ENCODE measurements around the gene SH3BGR. TPM values are rescaled to one million over a fixed set of nuclear protein-coding genes. Genes with fewer than 3 reads are reported as not detected.
A peak's percentile ranks its signal among the peaks of the same experiment; 100 is the strongest.

The SH3BGR gene
- total RNA-seq, 4 donors from 2014 or later: 92.9 to 182 (median 149) TPM

DNA sequence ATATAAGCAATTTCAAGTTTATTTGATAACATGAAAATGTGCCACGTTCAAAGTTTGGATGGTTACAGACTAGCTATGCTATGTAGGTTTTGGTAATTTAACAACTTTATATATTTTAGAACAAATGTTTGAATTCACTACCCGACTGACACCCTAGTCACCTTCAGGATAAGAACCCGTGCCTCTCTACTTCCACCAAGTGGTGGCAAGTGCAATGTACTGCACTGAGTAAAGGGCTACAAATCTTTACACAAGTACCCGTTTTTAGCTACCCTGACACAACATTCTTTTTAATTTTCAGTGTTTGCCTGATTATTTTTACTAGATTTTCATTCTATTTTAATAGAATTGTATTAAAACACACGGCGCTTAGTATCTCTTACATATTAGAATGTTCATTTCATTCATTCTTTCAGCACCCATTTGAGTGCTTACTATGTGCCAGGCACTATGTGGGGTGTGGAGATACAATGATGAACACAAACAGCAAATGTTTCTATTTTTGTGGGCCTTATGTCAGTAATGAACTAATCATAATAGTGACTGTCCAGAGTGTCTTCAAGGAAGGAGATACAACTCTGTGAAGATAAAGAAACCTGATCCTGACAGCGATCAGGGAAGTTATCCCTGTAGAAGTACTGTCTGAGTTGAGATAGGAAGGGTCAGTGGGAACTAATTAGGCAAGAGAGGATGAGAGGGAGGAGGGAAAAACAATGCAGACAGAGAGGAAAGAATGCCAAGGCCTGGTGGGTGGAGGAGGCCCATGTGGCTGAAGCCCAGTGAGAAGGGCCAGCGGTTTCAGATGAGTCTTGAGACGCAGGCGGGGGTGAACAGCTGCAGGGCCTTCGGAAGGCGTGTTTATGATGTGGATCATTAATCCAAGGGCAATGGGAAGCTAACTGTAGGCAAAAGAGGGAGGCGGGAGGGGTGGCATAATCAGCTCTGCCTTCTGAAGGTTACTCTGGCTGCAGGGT is 10.0 kb upstream of the SH3BGR start:
- DNase-seq (no peak), ATAC-seq (no peak)
- H3K4me1 ChIP-seq: peaks cover 8 to 12% of the 10 kb centered on the region in 2 donors
- no peaks in the 10 kb centered on the region for H3K27me3 ChIP-seq
- TF ChIP-seq, protein P1, sequence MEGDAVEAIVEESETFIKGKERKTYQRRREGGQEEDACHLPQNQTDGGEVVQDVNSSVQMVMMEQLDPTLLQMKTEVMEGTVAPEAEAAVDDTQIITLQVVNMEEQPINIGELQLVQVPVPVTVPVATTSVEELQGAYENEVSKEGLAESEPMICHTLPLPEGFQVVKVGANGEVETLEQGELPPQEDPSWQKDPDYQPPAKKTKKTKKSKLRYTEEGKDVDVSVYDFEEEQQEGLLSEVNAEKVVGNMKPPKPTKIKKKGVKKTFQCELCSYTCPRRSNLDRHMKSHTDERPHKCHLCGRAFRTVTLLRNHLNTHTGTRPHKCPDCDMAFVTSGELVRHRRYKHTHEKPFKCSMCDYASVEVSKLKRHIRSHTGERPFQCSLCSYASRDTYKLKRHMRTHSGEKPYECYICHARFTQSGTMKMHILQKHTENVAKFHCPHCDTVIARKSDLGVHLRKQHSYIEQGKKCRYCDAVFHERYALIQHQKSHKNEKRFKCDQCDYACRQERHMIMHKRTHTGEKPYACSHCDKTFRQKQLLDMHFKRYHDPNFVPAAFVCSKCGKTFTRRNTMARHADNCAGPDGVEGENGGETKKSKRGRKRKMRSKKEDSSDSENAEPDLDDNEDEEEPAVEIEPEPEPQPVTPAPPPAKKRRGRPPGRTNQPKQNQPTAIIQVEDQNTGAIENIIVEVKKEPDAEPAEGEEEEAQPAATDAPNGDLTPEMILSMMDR (IDR thresholded peaks at IDR 0.05 in 4 of 5, conservative IDR thresholded peaks at IDR 0.05 in 1 of 5): peak; percentile 28 to 79 (median 51)
- TF ChIP-seq POLR2A (IDR thresholded peaks at IDR 0.05): no peak
- H3K36me3 ChIP-seq: no peaks in the 10 kb centered on the region
- no peak overlapping the region for H3K27ac ChIP-seq
- H3K4me3 ChIP-seq: no peak overlapping the region
- intact Hi-C loops (cut with DNase I; ENCODE audit: low total_unique reads): no loop called here
- in situ Hi-C loops (cut with MboI; ENCODE audit: low sequenced_read_pairs in 4 of 4): no loop called here
- H3K9me3 ChIP-seq: no peaks in the 10 kb centered on the region

DNA sequence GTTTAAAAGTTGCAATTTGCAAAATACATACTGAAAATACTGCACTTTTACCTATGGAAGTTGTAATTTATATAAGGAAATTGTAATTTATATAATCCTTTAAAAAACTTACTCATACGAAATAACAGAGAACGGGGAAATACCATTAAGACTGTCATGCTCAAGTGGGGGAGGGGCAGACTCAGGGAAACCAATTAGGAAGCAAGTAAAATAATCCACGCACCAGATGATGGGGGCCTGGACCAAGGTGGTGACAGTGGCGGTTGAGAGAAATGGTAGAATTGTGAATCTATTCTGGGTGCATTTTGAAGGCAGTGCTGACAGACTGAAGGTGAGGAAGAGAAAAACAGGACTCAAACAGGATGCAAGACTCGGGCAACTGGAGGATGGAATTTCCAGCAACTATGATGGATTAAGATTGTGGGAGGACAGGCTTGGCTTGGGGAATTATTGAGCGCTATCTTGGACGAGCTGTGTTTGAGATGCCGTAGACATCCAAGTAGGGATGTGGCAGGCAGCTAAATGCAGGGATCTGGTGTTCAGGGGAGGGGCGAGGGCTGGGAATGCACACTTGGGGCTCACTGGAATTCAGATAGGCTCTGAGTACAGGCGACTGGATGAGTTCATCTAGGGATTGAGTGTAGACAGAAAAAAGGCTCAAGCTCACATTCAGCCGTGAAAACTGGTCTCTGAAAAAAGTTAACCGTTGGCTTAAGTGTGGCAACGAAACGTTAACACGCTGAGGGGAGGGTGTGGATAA is 7.2 kb upstream of the SH3BGR start:
- no peaks in the 10 kb centered on the region for H3K27me3 ChIP-seq
- H3K9me3 ChIP-seq: no peaks in the 10 kb centered on the region
- peak overlapping the region; percentile 85 to 94 (median 92) for H3K27ac ChIP-seq
- in situ Hi-C loops (cut with MboI; ENCODE audit: low sequenced_read_pairs in 4 of 4): no loop called here
- ATAC-seq (no peak), DNase-seq (no peak)
- intact Hi-C loops (cut with DNase I; ENCODE audit: low total_unique reads): loop anchor here (2.0 kb wide), 1 partner anchor 64 kb away; a partner anchor contains a TSS
- H3K36me3 ChIP-seq: no peaks in the 10 kb centered on the region
- TF ChIP-seq, protein P1 (IDR thresholded peaks at IDR 0.05 in 4 of 5, conservative IDR thresholded peaks at IDR 0.05 in 1 of 5): no peak
- no peak for TF ChIP-seq POLR2A (IDR thresholded peaks at IDR 0.05)
- H3K4me3 ChIP-seq: peak overlapping the region; percentile 81 to 100 (median 86)
- H3K4me1 ChIP-seq: peaks cover 8 to 12% of the 10 kb centered on the region in 2 donors

DNA sequence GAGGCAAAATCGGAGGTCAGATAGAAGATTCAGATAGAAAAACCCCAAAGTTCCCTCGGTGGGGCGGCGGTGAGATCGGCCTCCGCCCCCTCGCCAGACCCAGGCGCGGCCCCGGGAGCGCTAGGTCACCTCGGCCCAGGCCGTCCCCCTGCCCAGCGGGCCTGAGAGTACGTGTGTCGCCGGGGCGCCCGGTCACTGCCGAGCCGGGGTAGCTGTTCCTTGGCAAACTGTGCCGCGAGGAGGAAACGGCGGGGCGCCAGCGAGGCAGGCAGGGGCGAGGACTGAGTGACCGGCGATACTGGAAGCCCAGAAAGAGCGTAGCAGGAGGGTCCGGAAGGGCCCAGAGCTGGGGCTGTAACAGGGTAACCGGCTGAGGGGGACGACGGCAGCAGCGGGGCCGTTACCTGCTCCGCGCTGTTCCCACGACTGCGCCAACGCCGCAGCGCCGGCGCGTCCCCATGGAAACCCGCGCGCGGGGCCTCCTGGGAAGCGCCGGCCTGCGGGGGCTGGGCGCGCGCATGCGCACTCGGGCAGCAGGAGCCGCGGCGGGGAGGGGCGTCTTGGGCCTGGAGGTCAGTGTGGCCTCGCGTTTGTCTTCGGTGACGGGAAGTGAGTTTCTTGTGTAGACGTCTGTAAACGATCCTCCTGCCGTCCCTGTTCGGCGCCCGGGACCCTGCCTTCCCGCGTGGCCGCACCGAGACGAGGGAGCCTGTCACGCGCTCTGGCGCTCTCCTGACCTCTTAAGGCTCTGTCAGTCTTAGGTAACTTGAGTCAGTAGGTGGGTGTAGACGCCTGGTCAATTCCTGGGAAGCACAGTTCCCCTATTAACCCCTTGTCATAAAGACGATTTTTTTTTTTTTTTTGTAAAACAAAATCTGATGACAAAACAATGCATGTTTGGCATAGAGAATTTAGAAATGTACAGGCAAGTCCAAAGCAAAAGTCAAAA is 6.2 kb upstream of the SH3BGR start, which contains the start of gene LCA5L:
Gene LCA5L (minus strand): TSS at position 458 of the 949 bp plus-strand sequence. CDS start 17,285 bp downstream, outside the sequence.
- intact Hi-C loops (cut with DNase I; ENCODE audit: low total_unique reads): loop anchor here (2.0 kb wide), 1 partner anchor 65 kb away; a partner anchor contains a TSS
- H3K4me3 ChIP-seq: peak within 1 kb of the TSS; percentile 81 to 100 (median 86)
- peak within 1 kb of the TSS; percentile 85 to 94 (median 92) for H3K27ac ChIP-seq
- TF ChIP-seq, protein P1 (IDR thresholded peaks at IDR 0.05 in 4 of 5, conservative IDR thresholded peaks at IDR 0.05 in 1 of 5): no peak
- TF ChIP-seq POLR2A (IDR thresholded peaks at IDR 0.05): peak; percentile 85 to 93
- no peaks in the 10 kb centered on the region for H3K27me3 ChIP-seq
- DNase-seq: peak; percentile 83 to 88
- no peaks in the 10 kb centered on the region for H3K36me3 ChIP-seq
- peaks cover 9 to 14% of the 10 kb centered on the region in 2 donors for H3K4me1 ChIP-seq
- in situ Hi-C loops (cut with MboI; ENCODE audit: low sequenced_read_pairs in 4 of 4): no loop called here
- H3K9me3 ChIP-seq: no peaks in the 10 kb centered on the region
- peak; percentile 90 to 92 for ATAC-seq

DNA sequence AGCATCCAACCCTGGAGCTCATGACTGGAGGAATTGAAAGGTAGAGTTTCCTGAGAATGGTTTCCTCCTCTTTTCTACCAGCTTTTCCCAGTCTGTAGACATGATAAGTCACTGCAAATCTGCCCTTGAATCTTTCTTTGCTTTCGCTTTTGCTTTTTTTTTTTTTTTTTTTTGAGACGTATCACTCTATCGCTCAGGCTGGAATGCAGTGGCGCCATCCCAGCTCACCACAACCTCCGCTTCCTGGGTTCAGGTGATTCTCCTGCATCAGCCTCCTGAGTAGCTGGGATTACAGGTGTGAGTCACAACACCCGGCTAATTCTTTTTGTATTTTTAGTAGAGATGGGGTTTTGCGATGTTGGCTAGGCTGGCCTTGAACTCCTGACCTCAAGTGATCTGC is 4.5 kb upstream of the SH3BGR start:
- DNase-seq: no peak
- Histone ChIP-seq H3K27me3 (no peaks in the 10 kb centered on the region), H3K36me3 (no peaks in the 10 kb centered on the region), H3K27ac (peak overlapping the region in 1 of 4 donors; percentile 90), H3K4me1 (peaks cover 12 to 22% of the 10 kb centered on the region in 2 donors), H3K9me3 (no peaks in the 10 kb centered on the region), H3K4me3 (no peak overlapping the region)
- intact Hi-C loops (cut with DNase I; ENCODE audit: low total_unique reads) (no loop called here), in situ Hi-C loops (cut with MboI; ENCODE audit: low sequenced_read_pairs in 4 of 4) (no loop called here)
- TF ChIP-seq, protein P1 (IDR thresholded peaks at IDR 0.05 in 4 of 5, conservative IDR thresholded peaks at IDR 0.05 in 1 of 5): no peak
- no peak for TF ChIP-seq POLR2A (IDR thresholded peaks at IDR 0.05)
- no peak for ATAC-seq
